Spinal cord (tissue), 10 donors: Measurements from ENCODE around the gene CD19. TPM values are rescaled to one million over a fixed set of nuclear protein-coding genes. Genes with fewer than 3 reads are reported as not detected.

ENCODE experiments used
- DNase-seq, 6 donors: peaks; one replicate each; pipeline versions ENCODE4 v3.0.0 to v3.0.0-alpha.2; 2013 to 2015; ENCODE audit warnings: low spot score in 6 of 6, low read depth in 4 of 6
- H3K27ac ChIP-seq: one replicate; pipeline ENCODE4 v1.5.1; 2013; ENCODE audit warnings: low read depth, low read length, control low read depth
- H3K27me3 ChIP-seq: one replicate; pipeline ENCODE4 v1.6.1; 2013; ENCODE audit warnings: low read length; ENCODE audit not compliant: control insufficient read depth, insufficient read depth
- H3K36me3 ChIP-seq: one replicate; pipeline ENCODE4 v1.6.1; 2013; ENCODE audit warnings: low read length; ENCODE audit not compliant: control insufficient read depth, insufficient read depth
- H3K4me1 ChIP-seq: one replicate; pipeline ENCODE4 v1.6.1; 2013; ENCODE audit warnings: low read length; ENCODE audit not compliant: control insufficient read depth, insufficient read depth
- H3K4me3 ChIP-seq: one replicate; pipeline ENCODE4 v1.5.1; 2013; ENCODE audit warnings: low read depth, low read length, control low read depth
- H3K9me3 ChIP-seq: one replicate; pipeline ENCODE4 v1.6.1; 2013; ENCODE audit warnings: low read length; ENCODE audit not compliant: control insufficient read depth, insufficient read depth
- WGBS: methylation state at CpG from one replicate; pipeline ENCODE4 v1.1.5; 2013; ENCODE audit warnings: missing lambda C conversion rate; ENCODE audit not compliant: insufficient coverage; 5-methylcytosine and 5-hydroxymethylcytosine counted together
- polyA plus RNA-seq, 2 donors: library from polyadenylated mRNA; unstranded; fragments of 120-200 nt; gene quantifications; one replicate each; pipeline ENCODE4 v1.2.1, GENCODE V29; 2013; ENCODE audit not compliant: insufficient read length in 2 of 2
- total RNA-seq, 2 donors: library from RNA; depleted of rRNA in 1 of 2; stranded (reverse); fragments of 120-200 nt in 1 of 2; fragments of >200 nt in 1 of 2; gene quantifications; one replicate each; pipeline versions ENCODE4 v1.2.3 to v1.2.4, GENCODE V29; 2013 to 2014
- donor health status: healthy.

Gene CD19
- total and polyA plus RNA-seq, 4 donors = 0.40 to 1.3 (median 1.1) TPM

DNA sequence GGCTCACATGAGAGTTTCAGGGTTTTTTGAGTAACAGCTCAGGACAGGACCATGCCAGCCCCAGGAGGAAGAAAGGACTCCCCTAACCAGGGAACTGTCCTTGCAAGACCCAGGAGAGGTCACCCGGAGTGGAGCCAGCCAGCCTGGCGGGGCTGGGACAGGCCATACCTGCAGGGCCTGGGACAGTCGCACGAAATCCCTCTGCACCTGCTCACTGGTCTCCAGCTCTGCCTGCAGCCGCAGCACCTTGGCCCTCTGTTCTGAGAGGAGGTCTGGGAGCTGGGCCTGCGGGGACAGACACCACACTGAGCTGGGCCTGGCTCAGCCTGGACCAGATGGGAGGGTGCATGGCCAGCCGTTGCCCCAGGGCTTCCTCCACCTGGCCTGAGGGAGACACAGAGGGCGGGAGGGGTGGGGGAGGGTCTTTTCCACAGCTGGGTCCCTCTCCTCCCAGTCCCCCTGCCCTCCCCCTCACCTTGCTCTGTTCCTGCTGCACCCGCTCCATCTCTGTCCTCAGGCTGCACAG lies 26.5 kb upstream of the CD19 start:
- H3K9me3 ChIP-seq = no peaks in the 10 kb centered on the region
- no peak for DNase-seq
- H3K4me1 ChIP-seq = no peaks in the 10 kb centered on the region
- H3K27ac ChIP-seq = no peak overlapping the region
- peaks cover 61% of the 10 kb centered on the region for H3K36me3 ChIP-seq
- no peaks in the 10 kb centered on the region for H3K27me3 ChIP-seq
- WGBS = 83% methylated on average over 6 of the region's 9 CpGs
- no peak overlapping the region for H3K4me3 ChIP-seq

DNA sequence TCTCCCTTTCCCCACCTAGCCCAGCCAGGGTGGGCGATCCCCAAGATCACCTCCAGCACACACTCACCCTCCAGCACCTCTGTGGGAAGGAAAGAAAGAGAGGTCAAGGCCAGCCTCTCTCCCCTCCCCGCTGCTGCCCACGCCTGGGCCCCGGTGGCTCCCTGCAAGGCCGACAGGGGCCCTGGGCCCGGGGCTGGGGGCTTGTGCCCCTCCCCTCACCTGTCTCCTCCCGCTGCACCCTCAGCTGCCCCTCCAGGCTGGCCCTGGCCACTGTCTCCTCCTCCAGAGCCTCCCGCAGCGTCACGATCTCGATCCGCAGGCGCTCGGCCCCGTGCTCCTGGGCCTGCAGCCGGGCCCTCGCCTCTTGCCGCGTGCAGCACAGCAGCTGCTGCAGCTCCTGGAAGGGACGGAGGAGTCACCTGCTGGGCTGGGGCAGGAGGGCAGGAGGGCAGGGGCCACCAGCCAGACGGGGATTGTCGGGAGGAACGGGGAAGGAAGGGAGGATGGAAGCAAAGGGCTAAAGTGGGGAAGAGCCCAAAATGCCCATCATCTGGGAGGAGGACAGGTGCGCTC lies 25.9 kb upstream of the CD19 start:
- Histone ChIP-seq H3K4me1 (no peaks in the 10 kb centered on the region), H3K4me3 (no peak overlapping the region), H3K9me3 (no peaks in the 10 kb centered on the region), H3K27me3 (no peaks in the 10 kb centered on the region), H3K27ac (no peak overlapping the region), H3K36me3 (peaks cover 62% of the 10 kb centered on the region)
- DNase-seq = no peak
- 55% methylated on average over 20 of the region's 24 CpGs for WGBS

DNA sequence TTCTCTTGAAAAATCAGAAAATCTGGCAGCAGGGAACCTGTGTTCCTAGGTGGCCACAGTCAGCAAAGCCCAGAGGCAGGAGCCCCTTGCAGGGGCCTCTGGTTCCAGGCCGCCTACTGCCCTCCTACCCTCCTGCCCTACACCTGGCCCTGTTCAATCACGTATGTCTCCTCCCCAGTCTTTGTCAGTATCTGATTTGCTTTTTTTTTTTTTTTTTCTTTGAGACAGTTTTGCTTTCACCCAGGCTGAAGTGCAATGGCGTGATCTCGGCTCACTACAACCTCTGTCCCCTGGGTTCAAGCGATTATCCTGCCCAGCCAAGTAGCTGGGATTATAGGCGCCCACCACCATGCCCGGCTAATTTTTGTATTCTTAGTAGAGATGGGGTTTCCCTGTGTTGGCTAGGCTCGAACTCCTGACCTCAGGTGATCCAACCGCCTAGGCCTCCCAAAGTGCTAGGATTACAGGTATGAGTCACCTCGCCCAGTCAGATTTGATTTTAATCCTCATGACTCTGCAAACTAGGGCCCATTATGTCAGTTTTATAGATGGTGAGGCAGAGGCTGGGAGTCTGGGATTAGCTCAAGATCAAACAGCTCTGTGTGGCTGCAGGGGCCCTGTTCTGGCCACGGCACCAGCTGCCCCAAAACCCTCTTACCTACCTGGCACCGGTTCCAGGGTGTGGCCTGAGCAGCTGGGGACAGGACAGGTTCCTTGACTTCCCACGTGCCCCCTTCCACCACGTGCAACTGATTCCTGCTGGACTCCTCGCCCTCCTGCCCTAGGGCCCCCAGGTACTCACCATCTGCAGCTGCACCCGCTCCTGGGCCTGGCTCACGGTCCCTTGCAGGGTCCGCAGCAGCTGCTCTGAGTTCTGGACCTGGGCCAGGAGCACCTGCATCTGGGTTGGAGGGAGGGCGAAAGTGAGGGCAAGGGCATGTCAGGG lies 21.4 kb upstream of the CD19 start:
- no peak overlapping the region for H3K27ac ChIP-seq
- no peak overlapping the region for H3K4me3 ChIP-seq
- no peaks in the 10 kb centered on the region for H3K27me3 ChIP-seq
- H3K4me1 ChIP-seq = no peaks in the 10 kb centered on the region
- DNase-seq = no peak
- H3K9me3 ChIP-seq = no peaks in the 10 kb centered on the region
- H3K36me3 ChIP-seq = peaks cover 57% of the 10 kb centered on the region
- WGBS = 95% methylated on average over 14 of the region's 19 CpGs

GRCh38 chr16:28912558-28912957 lies 19.2 kb upstream of the CD19 start:
- Histone ChIP-seq H3K27me3 (no peaks in the 10 kb centered on the region), H3K9me3 (no peaks in the 10 kb centered on the region), H3K4me1 (no peaks in the 10 kb centered on the region), H3K36me3 (peaks cover 60% of the 10 kb centered on the region), H3K27ac (no peak overlapping the region), H3K4me3 (no peak overlapping the region)
- DNase-seq = no peak
- 88% methylated on average over 12 of the region's 12 CpGs for WGBS

GRCh38 chr16:28913946-28914724 lies 17.6 kb upstream of the CD19 start:
- peaks cover 61% of the 10 kb centered on the region for H3K36me3 ChIP-seq
- H3K4me1 ChIP-seq = no peaks in the 10 kb centered on the region
- no peak for DNase-seq
- no peak overlapping the region for H3K27ac ChIP-seq
- no peak overlapping the region for H3K4me3 ChIP-seq
- H3K9me3 ChIP-seq = no peaks in the 10 kb centered on the region
- WGBS = 95% methylated on average over 27 of the region's 29 CpGs
- no peaks in the 10 kb centered on the region for H3K27me3 ChIP-seq

DNA sequence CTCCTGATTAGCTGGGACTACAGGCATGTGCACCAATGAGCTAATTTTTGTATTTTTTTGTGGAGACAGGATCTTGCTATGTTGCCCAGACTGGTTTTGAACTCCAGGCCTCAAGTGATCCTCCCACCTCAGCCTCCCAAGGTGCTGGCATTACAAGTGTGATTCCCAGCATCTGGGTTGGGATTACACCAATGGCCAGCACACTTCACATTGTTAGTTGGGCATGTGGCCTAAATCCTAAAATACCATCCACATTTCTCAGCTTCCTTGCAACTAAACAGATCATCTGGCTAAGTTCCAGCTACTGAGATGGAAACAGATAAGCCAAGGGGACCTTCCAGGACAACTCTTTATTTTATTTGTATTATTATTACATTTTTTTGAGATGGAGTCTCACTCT lies 16.6 kb upstream of the CD19 start:
- no peak overlapping the region for H3K4me3 ChIP-seq
- H3K36me3 ChIP-seq = peaks cover 65% of the 10 kb centered on the region
- H3K27ac ChIP-seq = no peak overlapping the region
- H3K4me1 ChIP-seq = no peaks in the 10 kb centered on the region
- no peaks in the 10 kb centered on the region for H3K27me3 ChIP-seq
- no peak for DNase-seq
- H3K9me3 ChIP-seq = no peaks in the 10 kb centered on the region

GRCh38 chr16:28917095-28917494 lies 14.7 kb upstream of the CD19 start:
- H3K36me3 ChIP-seq = peaks cover 51% of the 10 kb centered on the region
- H3K4me1 ChIP-seq = no peaks in the 10 kb centered on the region
- no peaks in the 10 kb centered on the region for H3K27me3 ChIP-seq
- no peaks in the 10 kb centered on the region for H3K9me3 ChIP-seq
- no peak for DNase-seq
- H3K27ac ChIP-seq = no peak overlapping the region
- no peak overlapping the region for H3K4me3 ChIP-seq
- 95% methylated on average over 7 of the region's 7 CpGs for WGBS

GRCh38 chr16:28918698-28919097 lies 13.1 kb upstream of the CD19 start:
- Histone ChIP-seq H3K9me3 (no peaks in the 10 kb centered on the region), H3K36me3 (peaks cover 39% of the 10 kb centered on the region), H3K4me3 (no peak overlapping the region), H3K4me1 (peaks cover 1% of the 10 kb centered on the region), H3K27me3 (no peaks in the 10 kb centered on the region), H3K27ac (no peak overlapping the region)
- WGBS = 100% methylated on average over 2 of the region's 3 CpGs
- no peak for DNase-seq

- peaks cover 13% of the 10 kb centered on the region for H3K4me1 ChIP-seq
- no peak overlapping the region for H3K27ac ChIP-seq
- whole genome bisulfite sequencing = no CpG with 5 or more reads among the region's 3 CpGs
Observed at GRCh38 chr16:28923231-28923587, 8.6 kb upstream of the CD19 start.

More at GRCh38 chr16:28923231-28923587, 8.6 kb upstream of the CD19 start:
- Histone ChIP-seq H3K36me3 (peaks cover 8% of the 10 kb centered on the region), H3K4me3 (no peak overlapping the region), H3K27me3 (no peaks in the 10 kb centered on the region), H3K9me3 (no peaks in the 10 kb centered on the region)
- no peak for DNase-seq
